ENCODE measurements around the gene TSGA10IP. TPM values are rescaled to one million over a fixed set of nuclear protein-coding genes. Genes with fewer than 3 reads are reported as not detected.

The TSGA10IP gene
- total RNA-seq, 4 donors from 2014 or later, result not detected

- intact Hi-C loops (cut with DNase I; ENCODE audit: low total_unique reads) (no loop called here), in situ Hi-C loops (cut with MboI; ENCODE audit: low pct_ligation_motif_present in 1 of 4, low pct_unique_long_range_greater_than_20kb in 1 of 4, low sequenced_read_pairs in 3 of 4) (loop anchor here in 2 of 4 donors (25.0 kb wide), 1 partner anchor 88 kb away; no protein-coding TSS in a partner anchor)
- Histone ChIP-seq H3K9me3 (no peaks in the 10 kb centered on the region), H3K4me1 (peaks cover 6 to 30% (median 20%) of the 10 kb centered on the region in 4 donors), H3K36me3 (no peaks in the 10 kb centered on the region), H3K27ac (peak overlapping the region in 2 of 4 donors; percentile 70 to 78), H3K27me3 (peaks cover 21% of the 10 kb centered on the region), H3K4me3 (peak overlapping the region in 3 of 4 donors; percentile 44 to 61 (median 60))
- DNase-seq, result no peak
- WGBS, 2 donors (ENCODE audit: low coverage in 1 of 2), result 36 to 80% methylated on average over 8 to 20 of the region's 28 CpGs
- no peak for TF ChIP-seq EP300 (IDR thresholded peaks at IDR 0.05; ENCODE audit: low read depth)
- no peak for TF ChIP-seq POLR2A (IDR thresholded peaks at IDR 0.05)
- TF ChIP-seq CTCF (IDR thresholded peaks at IDR 0.05), result no peak
- no peak for TF ChIP-seq POLR2AphosphoS5 (IDR thresholded peaks at IDR 0.05)
These were observed 46.5 kb upstream of the TSGA10IP start for GRCh38 chr11:65898656-65899355.

GRCh38 chr11:65899356-65900124, 45.7 kb upstream of the TSGA10IP start:
- in situ Hi-C loops (cut with MboI; ENCODE audit: low pct_ligation_motif_present in 1 of 4, low pct_unique_long_range_greater_than_20kb in 1 of 4, low sequenced_read_pairs in 3 of 4) (loop anchor here in 2 of 4 donors (25.0 kb wide), 1 partner anchor 88 kb away; no protein-coding TSS in a partner anchor), intact Hi-C loops (cut with DNase I; ENCODE audit: low total_unique reads) (no loop called here)
- Histone ChIP-seq H3K27ac (peak overlapping the region; percentile 56 to 78 (median 70)), H3K36me3 (no peaks in the 10 kb centered on the region), H3K9me3 (no peaks in the 10 kb centered on the region), H3K4me3 (peak overlapping the region; percentile 27 to 61 (median 52)), H3K4me1 (peaks cover 6 to 24% (median 19%) of the 10 kb centered on the region in 4 donors), H3K27me3 (peaks cover 21% of the 10 kb centered on the region)
- peak; percentile 67 for DNase-seq
- WGBS, 2 donors (ENCODE audit: low coverage in 1 of 2), result 5% methylated on average over 53 of the region's 78 CpGs; no CpG with 5 or more reads in 1 of the 2 donors
- TF ChIP-seq CTCF (IDR thresholded peaks at IDR 0.05) (no peak), POLR2AphosphoS5 (IDR thresholded peaks at IDR 0.05) (peak in 2 of 3 donors; percentile 22 to 45)

- in situ Hi-C loops (cut with MboI; ENCODE audit: low pct_ligation_motif_present in 1 of 4, low pct_unique_long_range_greater_than_20kb in 1 of 4, low sequenced_read_pairs in 3 of 4), result no loop called here
- TF ChIP-seq POLR2A (IDR thresholded peaks at IDR 0.05), result peak; percentile 58
- peak in 1 of 5 experiments; percentile 7 for TF ChIP-seq CTCF (IDR thresholded peaks at IDR 0.05)
- TF ChIP-seq EP300 (IDR thresholded peaks at IDR 0.05; ENCODE audit: low read depth), result peak; percentile 21
- TF ChIP-seq POLR2AphosphoS5 (IDR thresholded peaks at IDR 0.05), result peak; percentile 52 to 77 (median 75)
- 3% methylated on average over 43 of the region's 80 CpGs; no CpG with 5 or more reads in 1 of the 2 donors for WGBS, 2 donors (ENCODE audit: low coverage in 1 of 2)
- intact Hi-C loops (cut with DNase I; ENCODE audit: low total_unique reads), result no loop called here
- H3K4me3 ChIP-seq, result peak within 1 kb of the TSS; percentile 27 to 61 (median 52)
- H3K36me3 ChIP-seq, result no peaks in the 10 kb centered on the region
- peaks cover 21% of the 10 kb centered on the region for H3K27me3 ChIP-seq
- H3K27ac ChIP-seq, result peak within 1 kb of the TSS; percentile 56 to 78 (median 70)
- no peaks in the 10 kb centered on the region for H3K9me3 ChIP-seq
- H3K4me1 ChIP-seq, result peaks cover 6 to 22% (median 19%) of the 10 kb centered on the region in 4 donors
- peak; percentile 97 for DNase-seq
These were observed 45.0 kb upstream of the TSGA10IP start, which contains the start of gene FOSL1 for GRCh38 chr11:65900125-65900898. Gene FOSL1 (minus strand): TSS chr11:65900388. CDS start chr11:65900339, 49 bp downstream.
